GM12891 (cell line): ENCODE measurements around the gene LINC00237.

ENCODE experiments used
- POLR2A ChIP-seq: IDR thresholded peaks from 2 replicates; pipeline ENCODE4 v1.6.1; 2011; ENCODE audit warnings: low read depth, low read length, control low read depth
- POLR2AphosphoS5 ChIP-seq: IDR thresholded peaks from 2 replicates; pipeline ENCODE4 v1.6.1; 2011; ENCODE audit warnings: low read depth, low read length, control low read depth
- TAF1 ChIP-seq: IDR thresholded peaks from 2 replicates; pipeline ENCODE4 v1.6.1; 2011; ENCODE audit warnings: low read depth, low read length, control low read depth

DNA sequence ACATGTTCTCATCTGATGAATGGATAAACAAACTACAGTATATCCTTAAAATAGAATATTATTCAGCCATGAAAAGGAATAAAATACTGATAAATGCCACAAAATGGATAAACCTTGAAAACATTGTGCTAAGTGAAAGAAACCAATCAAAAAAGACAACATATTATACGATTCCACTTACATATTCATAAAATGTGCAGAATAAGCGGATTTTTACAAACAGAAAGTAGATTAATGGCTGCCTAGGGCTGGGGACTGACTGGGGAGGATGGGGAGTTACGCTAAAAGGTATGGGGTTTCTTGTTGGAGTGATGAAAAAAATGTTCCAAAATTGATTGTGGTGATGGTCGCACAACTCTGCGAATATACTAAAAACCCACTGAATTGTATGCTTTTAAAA is 49.1 kb upstream of the LINC00237 start:
- TF ChIP-seq POLR2A (no peak), TAF1 (no peak), POLR2AphosphoS5 (no peak)
